HepG2 (cell line): ENCODE measurements around the gene TRAPPC12. TPM values are rescaled to one million over a fixed set of nuclear protein-coding genes. Genes with fewer than 3 reads are reported as not detected.

Experiments used
- ATAC-seq: fragments of 200-7000 bp; cut with Tn5 transposase; 3 replicates; pipeline ENCODE4 v1.9.1; 2020; ENCODE audit warnings: mild to moderate bottlenecking, moderate library complexity
- BruUV-seq: library from RNA; stranded (reverse); fragments of 400-500 nt; replicated peaks from 2 replicates; lab custom pipeline; 2021; lab: Mats Ljungman, UMichigan
- CTCF ChIA-PET: fragments of 300-600 bp; formaldehyde crosslinking; extraction: SDS; loops from one replicate; lab custom pipeline; 2021; ENCODE audit warnings: low total read pairs, inconsistent platforms, low intra/inter-chr PET ratio; lab: Yijun Ruan, JAX
- POLR2A ChIA-PET: fragments of 350-600 bp; sonication (Branson Sonifier 250); formaldehyde crosslinking; loops from one replicate; lab custom pipeline; 2020; ENCODE audit warnings: antibody characterized with exemption, inconsistent platforms; lab: Yijun Ruan, JAX
- DNase-seq: peaks from one replicate; pipeline ENCODE4 v3.0.0-alpha.2; 2015; ENCODE audit warnings: low spot score
- FAIRE-seq: peaks from 3 replicates; lab custom pipeline; 2011; peaks lifted over from hg19 to GRCh38; lab: Jason Lieb, UNC
- H2AFZ ChIP-seq: one replicate; pipeline ENCODE4 v1.6.1; 2011; ENCODE audit warnings: low read length, inconsistent platforms
- H3K27ac ChIP-seq: fragments of 300-600 bp; 3 replicates; pipeline ENCODE4 v1.8.0; 2011; ENCODE audit warnings: mixed run types, mild to moderate bottlenecking, mixed read lengths, low read length, inconsistent platforms; ENCODE audit not compliant: insufficient read depth; ENCODE audit errors: extremely low read length
- H3K27me3 ChIP-seq, 2 experiments: fragments of 200-600 bp in 1 of 2; 2 replicates in 1 of 2; 3 replicates in 1 of 2; pipeline versions ENCODE4 v1.6.0 to v1.8.0; 2011; ENCODE audit warnings: low read length in 2 of 2, mild to moderate bottlenecking in 2 of 2, moderate library complexity in 2 of 2, inconsistent platforms in 1 of 2; ENCODE audit not compliant: insufficient read depth in 2 of 2, control insufficient read depth in 1 of 2
- H3K36me3 ChIP-seq, 2 experiments: fragments of 200-600 bp in 1 of 2; replicated peaks in 1 of 2; 2 replicates in 1 of 2; 3 replicates in 1 of 2; pipeline versions ENCODE4 v1.5.1 to v1.8.0; 2011; ENCODE audit warnings: low read length in 2 of 2, inconsistent platforms in 1 of 2; ENCODE audit not compliant: insufficient read depth in 2 of 2, control insufficient read depth in 1 of 2
- H3K4me1 ChIP-seq: 2 replicates; pipeline ENCODE4 v1.5.1; 2012; ENCODE audit warnings: low read length, inconsistent platforms; ENCODE audit not compliant: insufficient read depth
- H3K4me2 ChIP-seq: 2 replicates; pipeline ENCODE4 v1.6.0; 2011; ENCODE audit warnings: low read depth, low read length, inconsistent platforms
- H3K4me3 ChIP-seq, 3 experiments: fragments of 200-600 bp in 1 of 3; sonication (generic), shearing (Covaris generic) in 1 of 3; replicated peaks in 1 of 3; 2 replicates each; pipeline ENCODE4 v1.5.1; 2011 to 2016; ENCODE audit warnings: low read length in 3 of 3, inconsistent platforms in 2 of 3, low read depth in 2 of 3, mild to moderate bottlenecking in 2 of 3, control low read depth in 1 of 3, mixed read lengths in 1 of 3; ENCODE audit not compliant: insufficient read depth in 1 of 3
- H3K79me2 ChIP-seq: one replicate; pipeline ENCODE4 v1.6.1; 2011; ENCODE audit warnings: low read length, inconsistent platforms; ENCODE audit not compliant: insufficient read depth
- H3K9ac ChIP-seq: 2 replicates; pipeline ENCODE4 v1.6.0; 2011; ENCODE audit warnings: mild to moderate bottlenecking, low read depth, low read length, inconsistent platforms; ENCODE audit not compliant: insufficient read depth
- H3K9me3 ChIP-seq: 2 replicates; pipeline ENCODE4 v1.5.1; 2012; ENCODE audit warnings: mild to moderate bottlenecking, low read length
- H4K20me1 ChIP-seq: 2 replicates; pipeline ENCODE4 v1.6.0; 2011; ENCODE audit warnings: inconsistent platforms, mild to moderate bottlenecking, low read length, moderate library complexity; ENCODE audit not compliant: insufficient read depth
- AGO2 ChIP-seq: fragments of 200-400 bp; formaldehyde crosslinking; optimal IDR thresholded peaks from 2 replicates; pipeline ENCODE3; 2017; ENCODE audit warnings: mild to moderate bottlenecking, low read depth, low read length, moderate library complexity
- GABPB1 ChIP-seq: IDR thresholded peaks from 2 replicates; pipeline ENCODE4 v1.6.1; 2016; ENCODE audit warnings: mild to moderate bottlenecking, missing genetic modification reagents, moderate library complexity, missing compliant biosample characterization
- NRL ChIP-seq: sonication (generic); formaldehyde crosslinking; IDR thresholded peaks from 2 replicates; pipeline ENCODE4 v1.5.0; 2020; ENCODE audit warnings: missing genetic modification reagents, mild to moderate bottlenecking, moderate library complexity, borderline replicate concordance
- SSRP1 ChIP-seq: IDR thresholded peaks from 2 replicates; pipeline ENCODE4 v1.6.1; 2016; ENCODE audit warnings: control low read depth
- TGIF2 ChIP-seq: IDR thresholded peaks from 2 replicates; pipeline ENCODE4 v1.6.1; 2016; ENCODE audit warnings: control low read depth, missing compliant biosample characterization
- ZBTB38 ChIP-seq: sonication (generic); formaldehyde crosslinking; IDR thresholded peaks from 2 replicates; pipeline ENCODE4 v1.5.1; 2020; ENCODE audit warnings: mild to moderate bottlenecking, missing genetic modification reagents
- ZNF136 ChIP-seq: sonication (generic); formaldehyde crosslinking; IDR thresholded peaks from 2 replicates; pipeline ENCODE4 v1.8.1; 2022; ENCODE audit warnings: low read depth, mild to moderate bottlenecking, moderate library complexity, missing genetic modification reagents
- ZNF547 ChIP-seq: sonication (generic); formaldehyde crosslinking; IDR thresholded peaks from 2 replicates; pipeline ENCODE4 v1.5.1; 2020; ENCODE audit warnings: mild to moderate bottlenecking, missing genetic modification reagents
- ZNF687 ChIP-seq: sonication (generic); formaldehyde crosslinking; IDR thresholded peaks from 2 replicates; pipeline ENCODE4 v1.5.1; 2020; ENCODE audit warnings: mild to moderate bottlenecking, missing genetic modification reagents, moderate library complexity
- ZNF768 ChIP-seq: sonication (generic); formaldehyde crosslinking; IDR thresholded peaks from 2 replicates; pipeline ENCODE4 v1.4.0; 2020; ENCODE audit warnings: missing genetic modification reagents
- ZNF780A ChIP-seq: sonication (generic); formaldehyde crosslinking; IDR thresholded peaks from 2 replicates; pipeline ENCODE4 v1.8.0; 2022; ENCODE audit warnings: mild to moderate bottlenecking, missing genetic modification reagents, moderate library complexity
- ZSCAN21 ChIP-seq: sonication (generic); formaldehyde crosslinking; IDR thresholded peaks from 2 replicates; pipeline ENCODE4 v1.8.0; 2022; ENCODE audit warnings: mild to moderate bottlenecking, missing genetic modification reagents, moderate library complexity, borderline replicate concordance
- WGBS: methylation state at CpG from one replicate; pipeline ENCODE4 v1.1.6; 2017; ENCODE audit warnings: low lambda C conversion rate; 5-methylcytosine and 5-hydroxymethylcytosine counted together
- in situ Hi-C: cut with HindIII; loops from 2 replicates; pipeline ENCODE4 v1.10.0; 2017; ENCODE audit warnings: low pct_unique_long_range_greater_than_20kb; ENCODE audit not compliant: extremely low pct_ligation_motif_present
- intact Hi-C: fragments of 100-400 bp; cut with micrococcal nuclease; formaldehyde crosslinking; loops from one replicate; pipeline ENCODE4 v1.10.0; 2022; ENCODE audit not compliant: unreplicated experiment
- polyA plus RNA-seq, 8 experiments: library from polyadenylated mRNA; depleted of rRNA in 3 of 8; stranded (reverse) in 7 of 8; unstranded in 1 of 8; fragments of >200 nt; fragmentation: Illumina TruSeq in 4 of 8; extraction: Trizol in 4 of 8; gene quantifications; 2 replicates each; pipeline versions ENCODE4 v1.2.1 to v1.2.3, GENCODE V29; 2011 to 2016; ENCODE audit warnings: low read depth in 4 of 8, missing spikeins in 1 of 8, mixed read lengths in 1 of 8; ENCODE audit not compliant: insufficient read depth in 1 of 8
- total RNA-seq, 5 experiments: library from RNA; depleted of rRNA; stranded (reverse); fragments of >200 nt; fragmentation: Illumina TruSeq; extraction: Trizol; gene quantifications; 2 replicates each; pipeline ENCODE4 v1.2.3, GENCODE V29; 2016; ENCODE audit warnings: low read depth in 1 of 5
- TF ChIP-seq, protein P1 (sequence below): sonication (generic); formaldehyde crosslinking; conservative IDR thresholded peaks from 2 replicates; pipeline ENCODE4 v1.8.0; 2022; ENCODE audit warnings: missing genetic modification reagents
- TF ChIP-seq, protein P2 (sequence below): sonication (generic); formaldehyde crosslinking; IDR thresholded peaks from 2 replicates; pipeline ENCODE4 v1.8.0; 2022; ENCODE audit warnings: mild to moderate bottlenecking, missing genetic modification reagents; ENCODE audit not compliant: insufficient replicate concordance

Gene TRAPPC12
- total and polyA plus RNA-seq, 2 of the 13 experiments (the other 11 are each of a cell fraction or from before 2014, with no cell fraction given), result 46.4 to 97.7 TPM

DNA sequence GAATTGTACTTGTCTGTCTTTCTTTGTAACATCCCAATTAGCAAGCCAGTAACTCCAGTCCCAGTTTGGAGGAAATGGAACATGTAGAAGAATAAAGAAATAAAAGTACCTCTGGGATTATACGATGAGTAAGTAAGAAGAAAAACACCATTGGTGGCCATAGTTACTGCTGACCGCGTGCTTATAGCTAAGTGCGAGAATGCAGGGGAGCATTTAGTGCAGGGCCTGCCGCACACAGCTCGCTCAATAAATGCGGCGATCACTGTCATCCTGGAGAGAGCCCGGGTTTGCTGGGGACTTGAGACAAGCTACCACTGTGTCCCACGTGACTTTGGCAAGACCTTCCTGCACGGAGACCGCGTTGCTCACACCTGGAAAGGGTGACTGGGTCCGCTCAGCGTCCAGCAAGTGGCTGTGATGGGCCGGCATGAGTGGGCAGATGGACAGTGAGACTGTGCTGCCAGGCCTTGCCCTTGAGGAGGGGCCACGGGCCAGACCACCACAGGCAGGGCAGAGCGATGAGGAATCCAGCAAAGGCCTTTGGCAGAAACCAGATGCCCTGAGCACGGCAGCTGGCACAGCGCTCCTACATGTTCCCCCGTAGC lies 85.0 kb downstream of the TRAPPC12 start (continued):
- TF ChIP-seq ZBTB38 (peak; percentile 79; the same call in 1 of the 2 replicates), ZNF547 (no peak), ZNF768 (CRISPR knock-in tag) (peak; percentile 36; the same call in 1 of the 2 replicates)
- TF ChIP-seq, protein P1, sequence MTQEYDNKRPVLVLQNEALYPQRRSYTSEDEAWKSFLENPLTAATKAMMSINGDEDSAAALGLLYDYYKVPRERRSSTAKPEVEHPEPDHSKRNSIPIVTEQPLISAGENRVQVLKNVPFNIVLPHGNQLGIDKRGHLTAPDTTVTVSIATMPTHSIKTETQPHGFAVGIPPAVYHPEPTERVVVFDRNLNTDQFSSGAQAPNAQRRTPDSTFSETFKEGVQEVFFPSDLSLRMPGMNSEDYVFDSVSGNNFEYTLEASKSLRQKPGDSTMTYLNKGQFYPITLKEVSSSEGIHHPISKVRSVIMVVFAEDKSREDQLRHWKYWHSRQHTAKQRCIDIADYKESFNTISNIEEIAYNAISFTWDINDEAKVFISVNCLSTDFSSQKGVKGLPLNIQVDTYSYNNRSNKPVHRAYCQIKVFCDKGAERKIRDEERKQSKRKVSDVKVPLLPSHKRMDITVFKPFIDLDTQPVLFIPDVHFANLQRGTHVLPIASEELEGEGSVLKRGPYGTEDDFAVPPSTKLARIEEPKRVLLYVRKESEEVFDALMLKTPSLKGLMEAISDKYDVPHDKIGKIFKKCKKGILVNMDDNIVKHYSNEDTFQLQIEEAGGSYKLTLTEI, result no peak

DNA sequence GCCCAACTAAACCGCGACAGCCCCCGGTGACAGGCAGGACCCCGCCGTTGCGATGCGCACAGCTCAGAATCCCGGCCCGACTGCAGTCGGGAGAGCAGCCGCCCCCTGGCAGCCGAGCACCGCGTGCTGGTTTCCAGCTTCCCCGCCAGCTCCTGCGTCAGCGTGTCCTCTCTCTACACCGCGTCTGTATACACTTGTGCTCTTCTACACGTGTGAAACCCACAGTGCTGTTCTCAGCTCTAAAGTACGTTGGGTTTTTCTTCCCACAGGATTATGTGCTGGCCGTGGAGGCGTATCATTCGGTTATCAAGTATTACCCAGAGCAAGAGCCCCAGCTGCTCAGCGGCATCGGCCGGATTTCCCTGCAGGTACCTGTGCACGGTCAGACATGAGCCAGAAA lies 85.8 kb downstream of the TRAPPC12 start:
- Histone ChIP-seq H3K79me2 (no peaks in the 10 kb centered on the region), H4K20me1 (no peaks in the 10 kb centered on the region), H3K4me1 (peaks cover 39% of the 10 kb centered on the region), H3K36me3 (peaks cover 11 to 20% of the 10 kb centered on the region in 2 experiments; a peak in 4 of 5 replicates), H3K27ac (peak overlapping the region; percentile 84), H3K9ac (peak overlapping the region; percentile 69), H3K4me3 (peak overlapping the region in 1 of 3 experiments; percentile 17; a peak in 1 of 6 replicates), H2AFZ (no peak overlapping the region), H3K4me2 (peak overlapping the region; percentile 59), H3K27me3 (no peaks in the 10 kb centered on the region), H3K9me3 (no peaks in the 10 kb centered on the region)
- intact Hi-C loops, result loop anchor here (1.0 to 5.0 kb wide), 2 partner anchors 88 to 185 kb away; partner anchors contain the start of genes EIPR1 and TRAPPC12
- ATAC-seq (peak; percentile 13), DNase-seq (no peak), FAIRE-seq (no peak)
- POLR2A ChIA-PET, result interaction anchor here (0.8 to 4.1 kb wide), 18 partner anchors 11 to 192 kb away, joined by 3 to 35 read pairs (median 5); partner anchors contain the start of genes EIPR1, RNASEH1 and TRAPPC12
- BruUV-seq, result TSS peak; percentile 98
- CTCF ChIA-PET, result no interaction called here
- in situ Hi-C loops, result no loop called here
- WGBS, result 84% methylated on average over 28 of the region's 28 CpGs
- TF ChIP-seq TGIF2 (CRISPR knock-in tag), result peak; percentile 2; the same call in 1 of the 2 replicates
- 0 out of 2 replicates have a peak, but pooled peaks have one; percentile 1 for TF ChIP-seq ZNF136
- TF ChIP-seq, protein P2, sequence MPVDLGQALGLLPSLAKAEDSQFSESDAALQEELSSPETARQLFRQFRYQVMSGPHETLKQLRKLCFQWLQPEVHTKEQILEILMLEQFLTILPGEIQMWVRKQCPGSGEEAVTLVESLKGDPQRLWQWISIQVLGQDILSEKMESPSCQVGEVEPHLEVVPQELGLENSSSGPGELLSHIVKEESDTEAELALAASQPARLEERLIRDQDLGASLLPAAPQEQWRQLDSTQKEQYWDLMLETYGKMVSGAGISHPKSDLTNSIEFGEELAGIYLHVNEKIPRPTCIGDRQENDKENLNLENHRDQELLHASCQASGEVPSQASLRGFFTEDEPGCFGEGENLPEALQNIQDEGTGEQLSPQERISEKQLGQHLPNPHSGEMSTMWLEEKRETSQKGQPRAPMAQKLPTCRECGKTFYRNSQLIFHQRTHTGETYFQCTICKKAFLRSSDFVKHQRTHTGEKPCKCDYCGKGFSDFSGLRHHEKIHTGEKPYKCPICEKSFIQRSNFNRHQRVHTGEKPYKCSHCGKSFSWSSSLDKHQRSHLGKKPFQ, result peak; percentile 36
- peak; percentile 28; the same call in 1 of the 2 replicates for TF ChIP-seq GABPB1 (CRISPR knock-in tag)
- TF ChIP-seq SSRP1 (CRISPR knock-in tag), result peak; percentile 1; the same call in 1 of the 2 replicates
- 0 out of 2 replicates have a peak, but pooled peaks have one; percentile 15 for TF ChIP-seq ZNF687 (CRISPR knock-in tag)
- TF ChIP-seq NRL (CRISPR knock-in tag), result peak; percentile 30; the same call in 1 of the 2 replicates
- 0 out of 2 replicates have a peak, but pooled peaks have one; percentile 17 for TF ChIP-seq ZSCAN21
- TF ChIP-seq ZNF780A, result no peak
- peak; percentile 78 for TF ChIP-seq AGO2
